Measurements from ENCODE around the gene DNPH1.

DNA sequence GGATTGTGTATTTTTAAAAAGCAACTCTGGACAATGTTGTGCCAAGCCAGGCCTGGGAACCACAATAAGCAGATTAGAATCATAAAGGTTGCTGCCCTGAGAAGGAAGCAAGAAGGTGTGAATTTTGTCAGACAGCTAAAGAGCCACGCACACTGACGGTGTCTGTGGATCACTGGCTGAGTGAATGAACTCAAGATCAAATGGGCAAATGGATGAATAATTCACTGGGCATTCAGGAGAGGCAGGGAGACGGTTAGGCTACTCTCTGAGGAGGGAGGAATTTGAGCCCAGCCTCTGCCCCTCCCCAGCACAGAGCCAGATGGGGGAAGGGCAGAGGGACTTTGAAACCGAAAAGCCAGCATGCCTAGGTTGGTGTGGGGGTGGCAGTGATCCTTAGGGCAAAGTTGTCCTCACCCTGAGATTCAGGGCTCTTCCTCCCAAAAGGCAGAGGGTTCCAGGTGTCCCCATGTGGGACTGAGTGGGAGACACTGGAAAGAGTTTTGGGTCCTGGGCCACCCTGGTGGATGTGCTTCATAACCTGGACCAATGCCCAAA lies 49.3 kb upstream of the DNPH1 start:
- TF ChIP-seq, protein P1, sequence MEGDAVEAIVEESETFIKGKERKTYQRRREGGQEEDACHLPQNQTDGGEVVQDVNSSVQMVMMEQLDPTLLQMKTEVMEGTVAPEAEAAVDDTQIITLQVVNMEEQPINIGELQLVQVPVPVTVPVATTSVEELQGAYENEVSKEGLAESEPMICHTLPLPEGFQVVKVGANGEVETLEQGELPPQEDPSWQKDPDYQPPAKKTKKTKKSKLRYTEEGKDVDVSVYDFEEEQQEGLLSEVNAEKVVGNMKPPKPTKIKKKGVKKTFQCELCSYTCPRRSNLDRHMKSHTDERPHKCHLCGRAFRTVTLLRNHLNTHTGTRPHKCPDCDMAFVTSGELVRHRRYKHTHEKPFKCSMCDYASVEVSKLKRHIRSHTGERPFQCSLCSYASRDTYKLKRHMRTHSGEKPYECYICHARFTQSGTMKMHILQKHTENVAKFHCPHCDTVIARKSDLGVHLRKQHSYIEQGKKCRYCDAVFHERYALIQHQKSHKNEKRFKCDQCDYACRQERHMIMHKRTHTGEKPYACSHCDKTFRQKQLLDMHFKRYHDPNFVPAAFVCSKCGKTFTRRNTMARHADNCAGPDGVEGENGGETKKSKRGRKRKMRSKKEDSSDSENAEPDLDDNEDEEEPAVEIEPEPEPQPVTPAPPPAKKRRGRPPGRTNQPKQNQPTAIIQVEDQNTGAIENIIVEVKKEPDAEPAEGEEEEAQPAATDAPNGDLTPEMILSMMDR (IDR thresholded peaks at IDR 0.05) = no peak
- no peak for TF ChIP-seq POLR2AphosphoS5 (IDR thresholded peaks at IDR 0.05)

Measured in breast epithelium (tissue), 3 donors.